B cell (primary cell): ENCODE results near the gene CCDC85C. TPM values are rescaled to one million over a fixed set of nuclear protein-coding genes. Genes with fewer than 3 reads are reported as not detected.

Experiments
- ATAC-seq: fragments of 200-7000 bp; cut with Tn5 transposase; one replicate; pipeline ENCODE4 v1.10.0; 2021; ENCODE audit warnings: low read depth, mild to moderate bottlenecking, moderate number of reproducible peaks, moderate library complexity
- CTCF ChIA-PET: fragments of 350-600 bp; sonication (Branson Sonifier 250); formaldehyde crosslinking; loops from one replicate; lab custom pipeline; 2021; ENCODE audit warnings: antibody characterized with exemption, inconsistent platforms; lab: Charles Lee
- POLR2A ChIA-PET: fragments of 350-600 bp; sonication (Branson Sonifier 250); formaldehyde crosslinking; loops from one replicate; lab custom pipeline; 2021; ENCODE audit warnings: antibody characterized with exemption; lab: Charles Lee
- DNase-seq: peaks from one replicate; pipeline ENCODE4 v3.0.0; 2013
- H2AFZ ChIP-seq: 2 replicates; pipeline ENCODE4 v1.6.1; 2012; ENCODE audit warnings: mild to moderate bottlenecking, low read depth, low read length; ENCODE audit not compliant: insufficient read depth, poor library complexity, severe bottlenecking
- H3K27ac ChIP-seq, 2 donors: 1 replicate in 1 of 2; 2 replicates in 1 of 2; pipeline ENCODE4 v1.5.1; 2012 to 2013; ENCODE audit warnings: low read length in 2 of 2, mild to moderate bottlenecking in 2 of 2, moderate library complexity in 1 of 2
- H3K27me3 ChIP-seq, 4 experiments: fragments of 200-600 bp in 1 of 4; sonication (generic) in 1 of 4; replicated peaks in 1 of 4; 1 replicate in 2 of 4; 2 replicates in 2 of 4; pipeline versions ENCODE4 v1.6.1 to v1.7.0; 2013 to 2016; ENCODE audit warnings: low read length in 3 of 4, mild to moderate bottlenecking in 2 of 4, mixed read lengths in 1 of 4, moderate library complexity in 1 of 4; ENCODE audit not compliant: insufficient read depth in 4 of 4, control insufficient read depth in 3 of 4; ENCODE audit errors: control extremely low read depth in 1 of 4
- H3K36me3 ChIP-seq, 2 experiments: replicated peaks in 1 of 2; 1 replicate in 1 of 2; 2 replicates in 1 of 2; pipeline versions ENCODE4 v1.6.1 to v1.7.1; 2013; ENCODE audit warnings: low read length in 1 of 2; ENCODE audit not compliant: insufficient read depth in 2 of 2, control insufficient read depth in 1 of 2; ENCODE audit errors: control extremely low read depth in 1 of 2, extremely low read depth in 1 of 2
- H3K4me1 ChIP-seq, 2 donors: fragments of 200-600 bp in 1 of 2; sonication (generic) in 1 of 2; 1 replicate in 1 of 2; 2 replicates in 1 of 2; pipeline versions ENCODE4 v1.5.1 to v1.6.1; 2013 to 2017; ENCODE audit warnings: low read length in 2 of 2; ENCODE audit not compliant: control insufficient read depth in 2 of 2, insufficient read depth in 2 of 2
- H3K4me2 ChIP-seq: replicated peaks from 2 replicates; pipeline ENCODE3; 2012; ENCODE audit warnings: mild to moderate bottlenecking, low read depth, low read length; ENCODE audit not compliant: poor library complexity, severe bottlenecking
- H3K4me3 ChIP-seq, 5 experiments: fragments of 200-600 bp in 1 of 5; sonication (generic) in 1 of 5; 1 replicate in 3 of 5; 2 replicates in 2 of 5; pipeline versions ENCODE4 v1.5.1 to v1.7.0; 2011 to 2016; ENCODE audit warnings: low read length in 4 of 5, mild to moderate bottlenecking in 4 of 5, low read depth in 2 of 5, control low read depth in 1 of 5, moderate library complexity in 1 of 5; ENCODE audit not compliant: insufficient read depth in 1 of 5; ENCODE audit errors: control extremely low read depth in 1 of 5, extremely low read depth in 1 of 5
- H3K79me2 ChIP-seq: fragments of 200-600 bp; sonication (generic); one replicate; pipeline ENCODE4 v1.6.0; 2016; ENCODE audit warnings: low read length; ENCODE audit not compliant: control insufficient read depth, insufficient read depth
- H3K9ac ChIP-seq: fragments of 200-600 bp; sonication (generic); 2 replicates; pipeline ENCODE4 v1.6.1; 2017; ENCODE audit warnings: mild to moderate bottlenecking, low read length, moderate library complexity
- H3K9me3 ChIP-seq, 3 donors: one replicate each; pipeline versions ENCODE4 v1.6.1 to v1.7.1; 2013; ENCODE audit warnings: low read length in 2 of 3; ENCODE audit not compliant: control insufficient read depth in 2 of 3, insufficient read depth in 1 of 3; ENCODE audit errors: control extremely low read depth in 1 of 3
- H4K20me1 ChIP-seq: 2 replicates; pipeline ENCODE4 v1.6.0; 2012; ENCODE audit warnings: mild to moderate bottlenecking, low read length; ENCODE audit not compliant: insufficient read depth, control insufficient read depth, poor library complexity, severe bottlenecking
- H3K27ac Mint-ChIP-seq: one replicate; pipeline ENCODE4 v1.8.0; 2021; ENCODE audit warnings: mixed read lengths
- H3K27me3 Mint-ChIP-seq: one replicate; pipeline ENCODE4 v1.8.0; 2021; ENCODE audit warnings: mixed read lengths
- H3K4me1 Mint-ChIP-seq: one replicate; pipeline ENCODE4 v1.8.0; 2021; ENCODE audit warnings: mixed read lengths
- H3K4me3 Mint-ChIP-seq: one replicate; pipeline ENCODE4 v1.8.0; 2021; ENCODE audit warnings: mixed read lengths
- H3K9me3 Mint-ChIP-seq: one replicate; pipeline ENCODE4 v1.8.0; 2022; ENCODE audit warnings: mixed read lengths; ENCODE audit not compliant: insufficient read depth
- CTCF ChIP-seq: fragments of 200-600 bp; IDR thresholded peaks from one replicate; pipeline ENCODE4 v1.8.0; 2022; ENCODE audit warnings: antibody characterized with exemption, mild to moderate bottlenecking
- EZH2 ChIP-seq: IDR thresholded peaks from 2 replicates; pipeline ENCODE4 v1.6.1; 2012; ENCODE audit warnings: borderline replicate concordance, low read depth, mild to moderate bottlenecking, moderate library complexity, low read length; ENCODE audit not compliant: insufficient read depth, poor library complexity, severe bottlenecking
- WGBS: methylation state at CpG from one replicate; pipeline ENCODE4 v1.1.5; 2013; ENCODE audit warnings: missing lambda C conversion rate; ENCODE audit not compliant: insufficient coverage; 5-methylcytosine and 5-hydroxymethylcytosine counted together
- intact Hi-C: fragments of 100-400 bp; cut with micrococcal nuclease; formaldehyde crosslinking; loops from one replicate; pipeline ENCODE4 v1.10.0; 2022
- polyA plus RNA-seq: library from polyadenylated mRNA; depleted of rRNA; stranded (reverse); fragments of >200 nt; gene quantifications from 2 replicates; pipeline ENCODE4 v1.2.3, GENCODE V29; 2012
- total RNA-seq, 2 donors: library from RNA; stranded (reverse); fragments of 120-200 nt in 1 of 2; gene quantifications; 1 replicate in 1 of 2; 2 replicates in 1 of 2; pipeline versions ENCODE4 v1.2.3 to v1.2.4, GENCODE V29; 2013 to 2022

Gene CCDC85C
- total and polyA plus RNA-seq, 2 donors (not counting 1 experiment from before 2014, with no cell fraction given): 0.52 to 2.7 TPM

- WGBS: 90% methylated on average over 10 of the region's 11 CpGs
- ChIA-PET CTCF (interaction anchor here (0.9 kb wide), 1 partner anchor 107 kb away, joined by 3 read pairs; no protein-coding TSS in a partner anchor), POLR2A (no interaction called here)
- H3K9me3 Mint-ChIP-seq: no peaks in the 10 kb centered on the region
- ATAC-seq (no peak), DNase-seq (no peak)
- Histone ChIP-seq H3K27ac (no peak overlapping the region), H3K4me1 (no peaks in the 10 kb centered on the region), H3K9me3 (no peaks in the 10 kb centered on the region), H4K20me1 (no peaks in the 10 kb centered on the region), H3K4me2 (no peak overlapping the region), H3K36me3 (no peaks in the 10 kb centered on the region), H2AFZ (no peak overlapping the region), H3K27me3 (no peaks in the 10 kb centered on the region), H3K9ac (no peak overlapping the region), H3K4me3 (no peak overlapping the region), H3K79me2 (no peaks in the 10 kb centered on the region)
- H3K27me3 Mint-ChIP-seq: no peaks in the 10 kb centered on the region
- intact Hi-C loops: no loop called here
- TF ChIP-seq EZH2: no peak
- no peak for TF ChIP-seq CTCF
- H3K4me3 Mint-ChIP-seq: no peak overlapping the region
- H3K4me1 Mint-ChIP-seq: no peaks in the 10 kb centered on the region
- no peak overlapping the region for H3K27ac Mint-ChIP-seq
These were observed 83.4 kb downstream of the CCDC85C start for GRCh38 chr14:99520571-99521081.

DNA sequence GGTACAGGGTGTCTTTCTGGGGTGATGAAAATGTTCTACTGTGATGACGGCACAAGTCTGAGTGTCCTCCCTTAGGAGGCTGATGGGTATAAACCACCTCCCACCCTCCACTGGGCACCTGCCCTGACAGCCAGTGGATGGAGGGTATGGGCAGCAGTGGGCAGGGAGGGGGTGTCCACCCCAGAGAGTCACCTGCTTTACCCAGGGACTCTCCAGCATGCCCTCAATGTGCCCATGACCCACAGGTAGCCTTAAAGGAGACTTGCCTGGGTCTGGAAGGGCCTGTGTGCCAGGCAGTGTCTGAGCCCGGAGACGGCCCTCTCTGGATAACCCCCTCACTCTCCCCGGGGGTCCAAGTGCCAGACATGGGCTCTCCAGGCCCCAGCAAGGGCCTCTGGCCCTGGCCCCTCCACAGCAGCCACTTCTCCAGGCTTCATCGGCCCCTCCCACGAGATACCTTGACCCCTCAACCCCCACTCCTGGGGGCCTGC lies 84.0 kb downstream of the CCDC85C start:
- Histone ChIP-seq H4K20me1 (no peaks in the 10 kb centered on the region), H3K4me1 (no peaks in the 10 kb centered on the region), H3K4me2 (no peak overlapping the region), H3K36me3 (no peaks in the 10 kb centered on the region), H2AFZ (no peak overlapping the region), H3K4me3 (no peak overlapping the region), H3K27me3 (no peaks in the 10 kb centered on the region), H3K27ac (no peak overlapping the region), H3K9me3 (no peaks in the 10 kb centered on the region), H3K79me2 (no peaks in the 10 kb centered on the region), H3K9ac (no peak overlapping the region)
- POLR2A ChIA-PET: no interaction called here
- CTCF ChIA-PET: interaction anchor here (1.2 kb wide), 2 partner anchors 9 to 109 kb away, joined by 3 to 6 read pairs; no protein-coding TSS in a partner anchor
- no peak for ATAC-seq
- intact Hi-C loops: no loop called here
- H3K27me3 Mint-ChIP-seq: no peaks in the 10 kb centered on the region
- no peak overlapping the region for H3K4me3 Mint-ChIP-seq
- H3K27ac Mint-ChIP-seq: no peak overlapping the region
- H3K9me3 Mint-ChIP-seq: no peaks in the 10 kb centered on the region
- 89% methylated on average over 5 of the region's 6 CpGs for WGBS
- no peaks in the 10 kb centered on the region for H3K4me1 Mint-ChIP-seq
- TF ChIP-seq EZH2 (no peak), CTCF (no peak)
- DNase-seq: no peak
